ENCODE results near the gene KRT14. TPM values are rescaled to one million over a fixed set of nuclear protein-coding genes. Genes with fewer than 3 reads are reported as not detected.

The KRT14 gene
- total and polyA plus RNA-seq, 2 of the 4 experiments (the other 2 are of a cell fraction), result not detected

DNA sequence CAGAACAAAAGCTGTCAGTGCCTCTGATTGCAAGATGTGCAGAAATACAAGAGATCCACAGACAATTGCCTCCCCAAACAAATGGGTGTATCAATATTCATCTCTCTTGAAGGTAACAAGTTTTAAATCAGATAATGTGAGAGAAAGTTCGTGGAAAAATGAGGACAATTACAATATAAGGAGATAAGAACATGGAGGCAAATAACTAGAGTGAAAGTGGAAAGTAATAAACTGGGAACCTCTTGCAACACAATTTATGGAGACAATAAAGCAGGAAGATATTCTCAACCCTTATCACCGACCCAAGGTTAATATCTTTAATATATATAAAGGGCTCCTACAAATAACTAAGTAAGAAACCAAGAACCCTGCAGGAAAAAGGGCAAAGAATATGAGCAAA lies 44.3 kb downstream of the KRT14 start:
- ATAC-seq (ENCODE audit: low read depth) (no peak), DNase-seq (no peak)
- ChIA-PET CTCF (interaction anchor here (1.2 kb wide), 1 partner anchor 121 kb away, joined by 4 read pairs; no protein-coding TSS in a partner anchor), POLR2A (ENCODE audit: unreplicated experiment) (no interaction called here)
- no peak overlapping the region for H2BK120ac ChIP-seq (ENCODE audit: low read depth, low read length)
- H3K23ac ChIP-seq (ENCODE audit: low read depth, low read length), result no peak overlapping the region
- no peak overlapping the region for H2AFZ ChIP-seq (replicated peaks; ENCODE audit: low read length, poor library complexity)
- H4K8ac ChIP-seq (ENCODE audit: low read depth in 2 of 2, low read length in 2 of 2), result no peak overlapping the region
- intact Hi-C loops (cut with micrococcal nuclease), result loop anchor here (1.0 kb wide), 1 partner anchor 38 kb away; no protein-coding TSS in a partner anchor
- no peaks in the 10 kb centered on the region for H4K20me1 ChIP-seq (ENCODE audit: insufficient read depth, low read length)
- no peak overlapping the region for H4K91ac ChIP-seq (ENCODE audit: insufficient read depth, low read depth, low read length)
- peaks cover 4% of the 10 kb centered on the region for H3K9me3 ChIP-seq (ENCODE audit: control insufficient read depth, insufficient read depth, low read length)
- no peak overlapping the region for H2BK5ac ChIP-seq (ENCODE audit: low read depth, low read length, poor library complexity, severe bottlenecking)
- BruUV-seq (replicated peaks), result no TSS peak
- H3K9me1 ChIP-seq (ENCODE audit: insufficient read depth, low read length), result peaks cover 11% of the 10 kb centered on the region
- no peak overlapping the region for H3K4me2 ChIP-seq (ENCODE audit: low read depth, low read length)
- no peak overlapping the region for H3K56ac ChIP-seq (ENCODE audit: extremely low read depth, insufficient read depth, low read length)
- no peak overlapping the region for H3K18ac ChIP-seq (ENCODE audit: low read depth, low read length)
- H3K4ac ChIP-seq (ENCODE audit: low read depth, low read length), result no peak overlapping the region
- WGBS, 2 experiments (ENCODE audit: extremely low coverage in 2 of 2, insufficient read length in 1 of 2), result no CpG with 5 or more reads among the region's 2 CpGs
- no peak overlapping the region for H2BK15ac ChIP-seq (ENCODE audit: low read depth, low read length)
- no peak overlapping the region for H3K14ac ChIP-seq (replicated peaks; ENCODE audit: low read depth, low read length)
- no peak overlapping the region for H2BK20ac ChIP-seq (ENCODE audit: low read depth, low read length)
- H3K79me1 ChIP-seq (ENCODE audit: low read depth in 1 of 2, low read length in 2 of 2), result no peaks in the 10 kb centered on the region
- no peak overlapping the region for H2AK5ac ChIP-seq (ENCODE audit: low read depth, low read length)
- H3K4me3 ChIP-seq (ENCODE audit: insufficient read depth, low read depth, low read length), result no peak overlapping the region
- H4K5ac ChIP-seq (ENCODE audit: low read depth, low read length), result no peak overlapping the region
- H3K36me3 ChIP-seq (ENCODE audit: control insufficient read depth, insufficient read depth, low read length), result no peaks in the 10 kb centered on the region
- dilution Hi-C loops (cut with HindIII; ENCODE audit: low sequenced_read_pairs, unreplicated experiment), result no loop called here
- H3K27me3 ChIP-seq (ENCODE audit: control insufficient read depth, insufficient read depth, low read length), result no peaks in the 10 kb centered on the region
- in situ Hi-C loops (cut with MboI; ENCODE audit: low sequenced_read_pairs), result no loop called here
- no peak overlapping the region for H3K9ac ChIP-seq (ENCODE audit: low read depth, low read length)
- TF ChIP-seq MAFK (IDR thresholded peaks at IDR 0.05; ENCODE audit: low read depth, low read length) (no peak), MAZ (IDR thresholded peaks at IDR 0.05; ENCODE audit: borderline replicate concordance, low read depth, low read length) (no peak), POLR2A (IDR thresholded peaks at IDR 0.05; ENCODE audit: low read depth, low read length) (no peak), MXI1 (IDR thresholded peaks at IDR 0.05; ENCODE audit: borderline replicate concordance, low read depth, low read length) (no peak), BHLHE40 (IDR thresholded peaks at IDR 0.05; ENCODE audit: low read depth, low read length) (no peak), RCOR1 (IDR thresholded peaks at IDR 0.05; ENCODE audit: insufficient replicate concordance, low read length) (no peak), RFX5 (IDR thresholded peaks at IDR 0.05; ENCODE audit: low read depth, low read length) (no peak), NFE2L2 (IDR thresholded peaks at IDR 0.05; ENCODE audit: low read depth, low read length) (no peak), CHD1 (IDR thresholded peaks at IDR 0.05; ENCODE audit: low read depth, low read length) (no peak), ELK1 (IDR thresholded peaks at IDR 0.05; ENCODE audit: borderline replicate concordance, low read depth, low read length) (no peak), CEBPB (IDR thresholded peaks at IDR 0.05; ENCODE audit: low read depth, low read length) (no peak), SMC3 (IDR thresholded peaks at IDR 0.05; ENCODE audit: low read depth, low read length) (no peak), FOS (IDR thresholded peaks at IDR 0.05; ENCODE audit: low read depth, low read length) (no peak), USF2 (IDR thresholded peaks at IDR 0.05; ENCODE audit: low read depth, low read length) (no peak), RAD21 (IDR thresholded peaks at IDR 0.05; ENCODE audit: low read length) (no peak)
- TF ChIP-seq, protein P1, sequence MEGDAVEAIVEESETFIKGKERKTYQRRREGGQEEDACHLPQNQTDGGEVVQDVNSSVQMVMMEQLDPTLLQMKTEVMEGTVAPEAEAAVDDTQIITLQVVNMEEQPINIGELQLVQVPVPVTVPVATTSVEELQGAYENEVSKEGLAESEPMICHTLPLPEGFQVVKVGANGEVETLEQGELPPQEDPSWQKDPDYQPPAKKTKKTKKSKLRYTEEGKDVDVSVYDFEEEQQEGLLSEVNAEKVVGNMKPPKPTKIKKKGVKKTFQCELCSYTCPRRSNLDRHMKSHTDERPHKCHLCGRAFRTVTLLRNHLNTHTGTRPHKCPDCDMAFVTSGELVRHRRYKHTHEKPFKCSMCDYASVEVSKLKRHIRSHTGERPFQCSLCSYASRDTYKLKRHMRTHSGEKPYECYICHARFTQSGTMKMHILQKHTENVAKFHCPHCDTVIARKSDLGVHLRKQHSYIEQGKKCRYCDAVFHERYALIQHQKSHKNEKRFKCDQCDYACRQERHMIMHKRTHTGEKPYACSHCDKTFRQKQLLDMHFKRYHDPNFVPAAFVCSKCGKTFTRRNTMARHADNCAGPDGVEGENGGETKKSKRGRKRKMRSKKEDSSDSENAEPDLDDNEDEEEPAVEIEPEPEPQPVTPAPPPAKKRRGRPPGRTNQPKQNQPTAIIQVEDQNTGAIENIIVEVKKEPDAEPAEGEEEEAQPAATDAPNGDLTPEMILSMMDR (conservative IDR thresholded peaks at IDR 0.05; ENCODE audit: low read depth, low read length), result no peak
- no peak overlapping the region for H3K27ac ChIP-seq (ENCODE audit: insufficient read depth, low read length)
- H3K4me1 ChIP-seq (ENCODE audit: control insufficient read depth, insufficient read depth, low read length), result peaks cover 20% of the 10 kb centered on the region
- H2AK9ac ChIP-seq (replicated peaks; ENCODE audit: low read depth, low read length, poor library complexity), result no peak overlapping the region

All from IMR-90 (cell line).